TTC549 (cell line): ENCODE results near the gene CPTP.

Experiments used
- FAIRE-seq: peaks from 2 replicates; lab custom pipeline; 2012; peaks lifted over from hg19 to GRCh38; lab: Jason Lieb, UNC

The CPTP gene

DNA sequence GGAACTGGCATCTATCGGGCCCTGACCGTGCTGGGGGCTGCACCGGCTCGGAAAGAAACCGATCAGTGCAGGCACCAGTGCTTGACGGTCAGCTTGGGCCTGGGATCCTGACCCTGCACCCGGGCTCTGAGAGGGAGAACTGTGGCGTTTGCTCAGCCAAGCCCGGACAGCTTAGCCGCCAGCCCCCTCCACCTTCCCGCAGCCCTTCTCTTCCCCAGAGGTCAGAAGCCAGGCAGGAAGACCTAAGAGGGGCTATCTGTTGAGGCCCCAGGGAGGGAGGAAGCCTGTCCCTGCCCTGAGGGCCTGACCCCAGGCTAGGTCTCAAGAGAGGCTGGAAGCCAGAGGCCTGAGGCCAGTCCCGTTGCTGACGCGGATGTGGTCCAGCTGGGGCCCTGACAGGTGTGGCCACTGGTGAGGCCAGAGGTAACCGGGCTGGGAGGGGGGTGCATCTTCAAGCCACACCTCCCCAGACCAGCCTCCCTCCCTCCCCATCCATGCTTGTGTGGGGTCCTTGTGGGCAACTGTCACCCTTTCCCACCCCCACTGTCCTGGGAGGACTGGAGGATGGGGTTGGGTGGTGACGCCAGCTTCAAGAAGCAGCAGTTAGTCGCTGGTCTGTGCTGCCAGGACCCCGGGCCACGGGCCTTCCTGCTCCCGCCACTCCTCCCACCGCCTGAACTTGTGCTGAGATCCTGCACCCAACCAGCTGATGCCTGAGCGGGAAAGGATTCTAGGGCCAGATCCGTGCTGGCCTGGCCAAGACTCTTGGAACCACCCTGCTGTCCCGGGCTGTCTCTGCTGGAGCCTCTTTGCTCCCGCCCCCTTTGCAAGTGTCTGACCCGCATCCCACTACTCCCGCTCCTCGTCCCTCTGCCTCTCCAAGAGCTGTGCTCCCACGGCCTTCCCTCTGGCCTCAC lies 27.2 kb downstream of the CPTP start:
- FAIRE-seq: no peak

DNA sequence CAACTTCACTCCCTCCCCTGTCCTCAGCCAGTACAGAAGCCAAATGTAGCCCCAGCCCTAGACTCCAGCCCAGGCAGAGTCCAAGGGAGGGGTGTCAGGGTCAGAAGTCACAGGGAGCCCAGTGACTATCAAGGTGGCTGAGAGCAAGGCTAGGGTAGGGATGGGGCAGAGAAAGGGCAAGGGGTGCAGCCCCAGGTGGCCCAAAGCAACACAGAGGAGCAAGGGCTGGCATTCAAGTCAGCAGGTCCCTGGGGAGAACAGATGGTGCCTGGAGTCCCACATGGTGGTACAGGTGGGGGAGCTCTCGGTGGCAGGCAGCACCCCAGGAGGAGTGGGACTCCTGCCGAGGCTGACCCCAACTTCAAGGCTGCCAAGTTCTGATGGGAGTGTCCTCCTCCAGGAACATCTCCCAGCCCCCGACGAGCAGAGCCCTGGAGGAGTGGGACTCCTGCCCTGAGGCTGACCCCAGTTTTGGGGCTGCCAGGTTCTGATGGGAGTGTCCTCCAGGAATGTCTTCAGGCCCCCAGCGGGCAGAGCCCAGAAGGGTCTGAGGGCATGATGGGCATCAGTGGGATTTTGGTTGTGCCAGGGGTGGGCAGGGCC lies 28.3 kb downstream of the CPTP start:
- no peak for FAIRE-seq

DNA sequence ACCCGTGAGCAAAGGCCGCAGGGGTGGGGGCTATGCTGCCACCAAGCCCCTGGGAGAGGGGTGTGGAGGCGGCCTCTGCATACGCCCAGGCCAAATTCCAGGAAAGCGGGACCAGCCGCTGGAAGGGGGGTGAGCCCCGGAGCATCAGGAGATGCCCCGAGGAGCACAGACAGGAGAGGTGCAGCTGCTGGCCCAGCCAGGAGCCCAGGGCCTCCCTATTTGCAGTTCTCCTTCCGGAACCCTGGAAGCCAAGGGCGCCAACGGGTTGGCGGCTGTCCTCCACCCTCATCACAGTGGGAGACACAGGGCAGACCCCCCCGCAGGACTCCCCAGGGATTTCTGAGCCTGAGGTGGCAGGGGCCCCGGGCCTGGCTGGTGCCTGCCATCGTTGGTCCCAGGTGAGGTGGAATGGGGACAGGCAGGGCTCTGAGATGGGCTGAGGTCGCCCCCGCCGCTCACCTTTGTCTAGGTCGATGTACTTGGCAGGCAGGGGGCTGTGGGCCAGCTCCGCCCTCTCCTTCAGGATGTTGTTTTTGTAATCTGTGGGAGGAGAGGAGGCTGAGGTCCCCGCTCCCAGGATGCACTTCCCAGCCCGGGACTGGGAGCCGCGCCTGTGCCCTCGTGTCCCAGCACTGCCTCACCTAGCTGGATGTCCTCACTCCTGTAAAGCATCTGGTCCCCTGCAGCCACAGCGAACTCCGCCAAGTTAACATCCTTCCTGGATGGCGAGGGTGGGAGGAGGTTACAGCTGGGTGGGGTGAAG lies 29.0 kb downstream of the CPTP start:
- no peak for FAIRE-seq

DNA sequence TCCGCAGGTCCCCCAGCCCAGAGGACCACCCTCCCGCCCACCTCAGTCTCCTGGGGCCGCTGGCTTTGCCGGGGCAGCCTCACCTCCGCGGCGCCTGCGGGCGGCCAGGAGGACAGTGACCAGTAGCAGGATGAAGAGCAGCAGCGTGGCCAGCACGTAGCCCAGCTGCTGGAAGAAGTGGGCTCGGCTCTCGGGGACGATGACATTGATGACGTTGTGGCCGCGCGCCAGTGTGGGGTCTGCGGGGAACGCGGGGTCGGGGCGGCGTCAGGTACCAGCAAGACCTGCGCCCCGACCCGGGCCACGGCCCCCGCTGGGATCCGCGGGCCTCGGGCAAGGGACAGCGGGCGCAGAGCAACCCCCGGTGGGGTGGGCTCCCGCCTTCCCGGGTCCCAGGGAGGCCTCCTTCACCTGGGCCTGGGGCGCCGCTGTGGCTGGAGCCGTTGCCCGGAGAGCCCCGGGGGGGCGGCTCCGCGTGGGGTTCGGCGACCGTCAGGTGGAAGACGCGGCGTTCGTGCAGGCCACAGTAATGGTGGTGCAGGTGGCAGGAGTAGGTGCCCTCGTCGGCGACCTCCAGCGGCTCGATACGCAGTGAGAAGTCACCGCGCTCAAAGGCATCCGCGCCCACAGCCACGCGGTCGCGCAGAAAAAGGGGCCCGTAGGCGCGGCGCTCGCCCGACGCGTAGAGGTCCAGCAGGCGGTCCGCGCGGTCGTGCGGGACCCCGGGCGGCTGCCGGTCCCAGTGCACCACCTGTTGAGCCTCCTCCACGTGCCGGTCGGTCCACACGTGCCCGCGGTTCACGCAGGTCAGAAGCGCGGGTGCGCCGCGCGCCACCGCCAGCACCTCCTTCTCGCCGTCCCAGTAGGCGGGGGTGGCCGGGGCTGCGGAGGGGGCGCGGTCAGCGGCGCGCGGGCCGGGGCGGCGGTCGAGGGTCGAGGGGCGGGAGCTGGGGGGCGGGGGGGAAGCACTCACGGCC lies 30.0 kb downstream of the CPTP start:
- FAIRE-seq: no peak

DNA sequence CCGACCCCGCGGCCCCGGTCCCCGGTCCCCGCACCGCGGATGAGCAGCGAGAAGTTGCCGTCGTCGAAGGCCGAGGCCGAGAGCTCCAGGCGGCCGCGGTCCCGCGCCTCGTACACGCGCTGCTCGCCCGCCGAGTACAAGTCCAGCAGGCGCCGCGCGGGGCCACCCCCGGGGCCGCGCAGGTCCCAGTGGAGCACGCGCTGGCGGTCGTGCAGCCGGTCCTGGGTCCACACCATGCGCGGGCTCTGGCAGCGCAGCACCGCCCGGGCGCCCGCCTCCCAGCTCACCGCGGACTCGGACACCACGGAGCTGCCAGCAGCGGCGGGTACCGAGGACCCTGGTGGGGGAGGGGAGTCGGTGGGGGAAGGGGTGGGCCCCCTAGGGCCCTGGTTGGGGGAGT lies 30.8 kb downstream of the CPTP start:
- no peak for FAIRE-seq

DNA sequence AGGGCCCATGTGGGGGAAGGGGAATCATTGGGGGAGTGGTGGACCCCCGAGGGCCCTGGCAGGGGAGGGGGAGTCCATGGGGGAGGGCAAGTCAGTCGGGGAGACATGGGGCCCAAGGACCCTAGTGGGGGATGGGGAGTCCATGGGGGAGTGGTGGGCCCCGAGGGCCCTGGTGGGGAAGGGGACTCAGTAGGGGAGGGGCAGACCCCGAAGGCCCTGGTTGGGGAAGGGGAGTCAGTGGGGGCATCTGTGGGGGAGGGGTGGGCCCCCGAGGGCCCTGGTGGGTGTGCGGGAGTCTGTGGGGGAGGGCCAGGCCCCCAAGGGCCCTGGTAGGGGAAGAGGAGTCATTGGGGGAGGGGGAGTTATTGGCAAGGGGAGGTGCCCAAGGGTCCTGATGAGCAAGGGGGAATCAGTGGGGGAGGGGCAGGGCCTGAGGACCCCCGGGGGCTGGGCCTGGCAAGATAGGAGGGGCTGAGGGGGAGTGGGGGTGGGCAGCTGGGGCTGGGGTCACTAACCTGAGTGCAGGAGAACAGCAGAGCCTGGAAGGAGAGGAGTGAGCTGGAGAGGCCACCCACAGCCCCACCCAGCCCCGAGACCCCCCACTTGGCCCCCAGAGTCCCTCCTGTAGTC lies 31.7 kb downstream of the CPTP start:
- no peak for FAIRE-seq

DNA sequence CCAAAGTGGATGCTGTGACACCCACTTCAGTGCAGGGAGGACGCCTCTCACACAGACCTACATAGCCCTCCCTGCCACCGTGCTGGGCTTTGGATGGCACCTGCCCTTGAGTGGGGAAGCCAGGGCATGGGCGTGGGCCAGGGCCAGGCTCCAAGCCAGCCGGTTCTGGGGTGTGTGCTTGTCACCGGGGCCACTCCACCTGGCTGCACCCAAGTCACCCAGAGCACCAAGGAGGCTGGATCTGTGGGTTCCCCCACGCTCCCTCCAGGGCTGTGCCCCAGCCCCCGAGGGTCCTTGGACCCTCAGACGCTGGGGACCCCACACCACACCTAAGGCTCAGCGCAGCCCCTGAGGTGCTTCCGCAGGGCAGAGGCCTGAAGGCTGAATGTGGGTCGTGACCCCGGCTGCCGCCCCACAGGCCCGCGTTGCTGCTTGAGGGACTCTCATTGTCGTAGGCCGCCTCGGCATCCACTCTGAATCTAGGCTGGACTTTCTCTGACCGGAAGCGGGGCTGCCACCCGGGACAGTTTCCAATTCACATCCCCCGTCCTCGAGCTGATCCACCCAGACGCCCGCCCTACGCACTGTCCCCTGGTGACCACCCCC lies 32.3 kb downstream of the CPTP start:
- no peak for FAIRE-seq

DNA sequence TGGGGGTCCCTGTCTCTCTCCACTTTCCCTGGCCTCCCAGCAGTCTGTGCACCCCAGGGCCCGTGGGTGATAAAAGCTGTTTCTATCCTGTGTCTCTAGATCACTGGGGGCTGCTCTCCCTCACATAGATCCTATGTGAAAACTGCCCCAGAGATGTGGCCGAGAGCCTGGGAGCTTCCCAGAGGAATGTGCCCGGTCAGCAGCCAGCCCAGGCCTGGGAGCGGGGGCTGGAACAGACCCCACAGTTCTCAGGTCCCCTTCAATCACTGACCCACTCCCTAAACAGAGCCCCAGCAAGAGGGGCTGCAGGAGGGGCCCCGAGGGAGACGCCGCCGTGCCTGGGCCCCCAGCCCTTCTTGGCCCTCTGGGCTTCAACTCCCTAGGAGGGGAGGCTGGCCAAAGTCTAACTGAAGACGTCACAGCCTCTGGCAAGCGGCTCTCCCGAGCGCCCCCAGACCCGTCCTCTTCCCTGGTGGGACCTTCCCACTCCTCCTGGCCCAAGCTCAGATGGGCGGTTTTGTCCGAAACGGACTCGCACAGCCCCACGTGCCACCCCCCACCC lies 33.4 kb downstream of the CPTP start:
- no peak for FAIRE-seq

DNA sequence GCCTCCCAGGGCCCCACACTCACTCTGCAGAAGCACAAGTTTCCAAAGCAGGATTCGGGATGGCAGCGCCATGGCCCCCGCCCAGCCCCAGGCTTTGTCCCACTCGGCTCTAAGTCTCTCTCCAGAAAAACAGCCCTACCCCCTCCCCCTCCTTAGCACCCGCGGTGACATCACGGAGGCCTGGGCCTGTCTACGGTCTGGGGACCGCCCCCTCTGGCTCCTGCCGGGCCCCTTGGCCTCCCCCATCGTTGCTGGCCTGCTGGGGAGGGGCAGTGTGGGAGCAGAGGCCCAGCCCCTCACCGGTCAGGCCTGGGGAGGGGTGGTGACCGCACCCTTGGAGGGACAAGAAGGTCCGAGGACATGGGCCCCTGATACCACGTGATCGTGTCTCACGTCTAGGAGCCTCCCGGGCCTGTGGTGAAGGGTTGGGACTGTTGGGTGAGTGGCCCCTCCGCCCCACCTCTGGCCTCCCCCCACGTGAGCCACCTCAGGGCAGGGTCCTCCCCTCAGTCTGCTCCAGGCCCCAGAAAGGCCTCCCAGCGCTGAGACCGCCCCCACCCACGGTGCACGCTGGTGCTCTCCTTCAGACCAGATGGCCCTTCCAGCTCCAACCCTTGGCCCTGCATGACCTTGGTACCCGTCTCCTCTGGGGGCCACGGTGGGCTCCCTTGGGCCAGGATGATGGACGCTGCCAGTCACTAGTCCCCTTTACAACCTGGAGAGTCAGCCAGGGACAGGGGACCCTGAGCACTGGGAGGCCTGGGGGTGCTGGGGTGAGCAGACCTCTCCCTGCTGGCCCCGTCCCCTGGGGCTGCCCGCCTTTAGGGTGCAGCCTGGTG lies 34.0 kb downstream of the CPTP start, which contains the start of gene MXRA8:
Gene MXRA8 (minus strand): TSS at position 123 of the 839 bp plus-strand sequence. CDS start 51 bp downstream, at position 72.
- peak; percentile 72 for FAIRE-seq

DNA sequence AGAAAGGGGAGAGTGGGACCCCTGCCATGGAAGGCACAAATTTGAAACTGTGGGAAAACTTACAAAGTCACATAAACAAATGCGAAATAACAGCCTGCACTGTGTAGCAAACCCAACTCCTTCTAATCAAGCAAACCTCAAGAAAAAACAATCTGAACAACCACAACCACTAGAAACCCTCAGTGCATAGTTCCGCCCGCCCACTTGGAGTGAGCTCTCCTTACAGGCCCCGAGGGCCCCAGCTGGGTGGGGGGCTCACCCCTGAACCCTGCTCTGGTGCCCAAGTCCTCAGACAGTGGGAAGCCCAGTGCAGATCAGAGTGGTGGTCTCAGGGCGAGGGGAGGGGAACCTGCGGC lies 34.7 kb downstream of the CPTP start:
- FAIRE-seq: no peak

DNA sequence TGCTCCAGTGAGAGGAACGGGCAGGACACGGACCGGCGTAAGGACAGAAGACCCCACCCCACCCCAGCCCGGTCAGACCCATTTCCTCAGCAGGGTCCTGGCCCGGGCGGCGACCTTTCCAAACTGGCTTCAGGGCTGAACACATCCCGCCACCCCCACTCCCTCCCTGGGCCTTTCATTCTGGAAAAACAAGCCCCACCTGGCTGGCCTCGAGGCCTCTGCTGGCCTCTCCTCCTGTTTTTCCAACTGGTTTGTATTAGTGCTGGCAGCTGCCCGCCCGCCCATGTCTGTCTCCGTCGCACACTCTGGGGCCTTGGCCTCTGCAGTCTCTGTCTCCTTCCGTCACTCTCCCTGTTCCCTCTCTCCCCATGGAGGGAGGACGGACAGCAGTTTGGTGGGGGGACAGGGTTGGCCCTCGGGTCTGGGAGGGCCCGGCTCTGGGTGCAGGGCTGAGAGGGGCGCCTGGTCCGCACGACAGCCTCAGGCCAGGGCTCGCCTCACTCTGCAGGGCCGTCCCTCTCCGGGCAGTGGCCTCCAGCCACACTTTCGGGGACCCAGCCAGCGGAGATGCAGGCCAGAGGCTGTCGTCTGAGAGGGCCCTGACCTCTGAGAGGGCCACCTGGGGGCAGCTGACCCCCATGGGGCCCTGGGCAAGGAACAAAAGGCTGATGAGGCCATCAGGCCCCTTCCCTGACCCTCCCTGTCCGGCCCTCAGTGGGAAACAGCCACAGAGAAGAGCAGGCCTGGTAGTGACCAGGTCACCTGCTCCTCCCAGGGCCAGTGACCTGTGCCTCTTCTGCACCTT lies 35.3 kb downstream of the CPTP start:
- no peak for FAIRE-seq

DNA sequence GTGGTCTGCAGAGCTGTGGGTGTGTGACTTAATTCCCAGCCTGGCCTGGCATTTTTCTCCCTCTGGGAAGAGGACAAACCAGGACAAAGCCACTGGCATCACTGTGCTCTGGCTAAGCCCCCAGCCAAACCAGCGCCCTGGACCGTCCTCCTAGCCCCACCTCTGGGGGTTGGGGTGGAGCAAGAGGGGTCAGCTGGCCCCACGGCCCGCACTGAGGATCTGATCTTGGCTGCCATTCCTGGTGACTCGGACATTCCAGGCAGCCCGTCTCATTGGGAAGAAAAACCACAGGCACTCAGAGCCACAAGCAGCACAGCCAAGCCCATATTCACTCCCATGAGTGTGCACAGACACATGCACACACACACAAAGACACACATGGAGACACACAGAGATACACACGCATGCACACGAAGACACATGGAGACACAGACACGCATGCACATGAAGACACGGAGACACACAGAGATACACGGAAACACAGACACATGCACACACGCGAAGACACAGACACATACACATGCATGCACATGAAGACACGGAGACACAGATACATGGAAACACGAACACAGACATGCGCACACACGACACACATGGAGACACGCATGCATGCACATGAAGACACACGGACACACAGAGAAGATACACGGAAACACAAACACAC lies 36.0 kb downstream of the CPTP start:
- no peak for FAIRE-seq

DNA sequence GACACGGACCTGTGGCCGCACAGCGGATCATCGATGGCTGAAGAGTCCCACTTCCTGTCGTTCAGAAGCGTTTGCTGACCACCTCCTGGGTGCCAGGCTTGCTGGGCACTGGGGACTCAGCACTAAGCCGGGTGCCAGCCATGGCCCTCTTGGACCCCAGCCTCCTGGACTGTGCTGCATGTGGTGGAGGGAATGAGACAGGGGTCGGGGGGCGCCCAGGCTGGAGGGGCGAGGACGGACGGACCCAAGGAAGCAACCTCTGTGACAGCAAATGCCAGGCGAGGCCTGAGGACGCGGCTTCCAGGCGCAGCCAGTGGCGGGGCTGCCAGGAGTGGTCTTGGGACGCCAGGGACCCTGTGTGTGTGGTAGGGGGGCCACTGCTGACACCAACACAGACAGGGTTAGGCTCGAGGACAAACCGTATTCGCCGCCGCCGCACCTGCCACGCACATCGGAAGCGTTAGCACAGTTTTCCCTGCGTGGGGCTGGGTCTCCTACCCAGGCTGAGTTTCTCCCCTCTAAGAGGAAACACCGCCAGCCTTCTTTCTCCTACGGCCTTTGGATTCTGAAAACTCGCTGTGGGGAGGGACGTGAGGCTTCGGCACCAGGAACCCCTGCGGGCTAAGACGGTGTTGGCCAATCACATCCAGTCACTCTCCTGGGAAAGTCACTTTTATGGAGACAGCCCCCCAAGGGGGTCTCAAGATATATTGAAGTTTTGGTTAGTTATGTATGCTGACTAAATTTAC lies 36.8 kb downstream of the CPTP start:
- no peak for FAIRE-seq

DNA sequence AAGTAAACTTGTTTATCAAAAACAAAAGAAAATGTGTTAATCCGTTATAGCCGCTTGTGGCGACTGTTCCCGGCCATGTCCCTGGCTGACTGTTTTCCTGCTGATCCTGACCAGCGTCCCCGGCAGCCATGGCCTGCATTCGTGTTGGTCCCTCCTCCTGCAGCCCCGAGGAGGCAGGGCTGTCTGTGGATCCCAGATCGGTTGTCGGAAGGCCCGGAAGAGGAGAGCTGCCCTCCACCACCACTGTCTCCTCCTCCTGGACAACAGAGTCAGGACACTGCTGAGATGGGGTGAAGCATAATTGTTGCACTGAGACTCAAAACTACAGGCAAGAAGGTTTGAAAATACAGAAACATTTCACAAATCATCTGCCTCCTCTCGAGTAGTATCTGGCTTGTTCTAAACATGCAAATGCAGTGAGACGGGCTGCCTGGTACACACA lies 37.4 kb downstream of the CPTP start:
- no peak for FAIRE-seq

DNA sequence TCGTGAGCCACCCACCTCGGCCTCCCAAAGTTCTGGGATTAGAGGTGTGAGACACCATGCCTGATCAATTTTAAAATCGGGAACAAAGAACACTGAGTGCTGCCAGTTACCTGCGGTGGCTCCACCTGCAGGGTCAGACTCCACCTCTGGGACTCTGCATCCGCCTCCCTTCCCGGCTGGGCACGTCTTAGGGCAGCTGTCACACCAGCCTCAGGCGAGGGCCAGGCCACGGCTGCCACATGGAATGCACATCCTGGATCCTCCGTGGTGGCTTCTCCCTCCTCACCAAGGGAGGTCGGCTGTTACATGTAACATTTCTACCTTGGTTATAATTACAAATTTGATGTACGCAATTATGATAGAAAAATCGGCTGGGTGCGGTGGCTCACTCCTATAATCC lies 39.7 kb downstream of the CPTP start:
- FAIRE-seq: no peak

DNA sequence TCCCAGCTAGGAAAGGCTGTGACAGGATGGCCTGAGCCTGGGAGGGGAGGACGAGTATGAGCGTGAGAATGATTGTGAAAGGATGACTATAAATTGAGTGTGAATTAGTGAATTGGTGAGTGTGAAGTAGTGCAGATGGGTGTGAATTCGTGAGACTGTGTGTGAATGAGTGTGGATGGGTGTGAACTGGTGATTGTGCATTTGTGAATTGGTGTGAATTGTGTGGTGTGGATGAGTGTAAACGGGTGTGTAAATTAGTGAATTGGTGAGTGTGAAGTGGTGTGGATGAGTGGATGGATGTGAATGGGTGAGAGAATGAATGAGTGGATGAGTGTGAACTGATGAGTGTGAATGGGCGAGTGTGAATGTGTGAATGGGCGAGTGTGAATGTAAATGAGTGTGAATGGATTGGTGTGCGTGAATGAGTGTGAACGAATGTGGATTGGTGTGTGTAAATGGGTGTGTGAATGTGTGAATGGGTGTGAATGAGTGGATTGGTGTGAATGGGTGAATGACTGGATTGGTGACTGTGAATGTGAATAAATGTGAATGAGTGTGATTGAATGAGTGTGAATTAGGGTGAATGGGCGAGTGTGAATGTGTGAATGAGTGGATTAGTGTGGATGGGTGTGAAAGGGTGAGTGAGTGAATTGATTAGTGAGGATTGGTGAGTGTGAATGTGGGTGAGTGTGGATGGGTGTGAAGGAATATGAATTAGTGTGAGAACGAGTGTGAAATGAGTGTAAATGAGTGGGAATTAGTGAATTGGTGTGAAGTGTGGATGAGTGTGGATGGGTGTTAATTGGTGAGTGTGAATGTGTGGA lies 41.5 kb downstream of the CPTP start:
- FAIRE-seq: no peak

DNA sequence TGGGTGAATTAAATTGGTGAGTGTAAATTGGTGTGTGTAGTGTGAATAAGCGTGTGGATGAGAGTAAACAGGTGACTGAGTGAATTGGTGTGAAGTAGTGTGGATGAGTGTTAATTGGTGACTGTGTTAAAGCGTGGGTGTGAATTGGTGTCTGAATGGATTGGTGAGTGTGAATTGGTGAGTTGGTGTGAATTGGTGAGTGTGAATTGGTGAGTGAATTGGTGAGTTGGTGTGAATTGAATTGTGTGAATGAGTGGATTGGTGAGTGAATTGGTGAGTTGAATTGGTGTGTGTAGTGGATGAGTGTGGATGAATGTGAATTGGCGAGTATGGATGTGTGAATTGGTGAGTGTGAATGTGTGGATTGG lies 42.1 kb downstream of the CPTP start:
- FAIRE-seq: no peak
